Measurements from ENCODE around the gene PRMT5. TPM values are rescaled to one million over a fixed set of nuclear protein-coding genes. Genes with fewer than 3 reads are reported as not detected.

Gene PRMT5
- total RNA-seq, 1 donor from 2014 or later, result 91.1 TPM

DNA sequence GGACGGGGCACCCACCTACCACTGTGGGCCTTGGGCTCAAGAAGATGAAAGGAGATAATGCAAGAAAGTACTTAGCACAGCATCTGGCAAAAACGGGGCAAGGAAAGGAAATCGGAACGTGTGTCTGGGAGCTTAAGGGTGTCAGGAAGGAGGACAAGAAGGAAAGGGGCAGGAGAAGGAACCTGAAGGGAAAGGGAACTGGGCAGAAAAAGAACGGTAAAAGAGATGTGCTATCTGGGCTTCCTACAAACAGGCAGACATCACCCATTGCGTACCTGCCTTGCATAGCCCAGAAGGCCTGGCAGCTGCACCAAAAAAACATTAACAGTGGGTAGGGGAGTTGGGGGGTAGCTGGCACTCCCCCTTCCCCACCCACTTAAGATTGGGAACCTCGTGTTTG lies 47.1 kb downstream of the PRMT5 start:
- H3K4me3 ChIP-seq (ENCODE audit: low read depth, low read length), result no peak overlapping the region
- DNase-seq (ENCODE audit: low read depth) (no peak), FAIRE-seq (no peak)
- TF ChIP-seq, protein P1, sequence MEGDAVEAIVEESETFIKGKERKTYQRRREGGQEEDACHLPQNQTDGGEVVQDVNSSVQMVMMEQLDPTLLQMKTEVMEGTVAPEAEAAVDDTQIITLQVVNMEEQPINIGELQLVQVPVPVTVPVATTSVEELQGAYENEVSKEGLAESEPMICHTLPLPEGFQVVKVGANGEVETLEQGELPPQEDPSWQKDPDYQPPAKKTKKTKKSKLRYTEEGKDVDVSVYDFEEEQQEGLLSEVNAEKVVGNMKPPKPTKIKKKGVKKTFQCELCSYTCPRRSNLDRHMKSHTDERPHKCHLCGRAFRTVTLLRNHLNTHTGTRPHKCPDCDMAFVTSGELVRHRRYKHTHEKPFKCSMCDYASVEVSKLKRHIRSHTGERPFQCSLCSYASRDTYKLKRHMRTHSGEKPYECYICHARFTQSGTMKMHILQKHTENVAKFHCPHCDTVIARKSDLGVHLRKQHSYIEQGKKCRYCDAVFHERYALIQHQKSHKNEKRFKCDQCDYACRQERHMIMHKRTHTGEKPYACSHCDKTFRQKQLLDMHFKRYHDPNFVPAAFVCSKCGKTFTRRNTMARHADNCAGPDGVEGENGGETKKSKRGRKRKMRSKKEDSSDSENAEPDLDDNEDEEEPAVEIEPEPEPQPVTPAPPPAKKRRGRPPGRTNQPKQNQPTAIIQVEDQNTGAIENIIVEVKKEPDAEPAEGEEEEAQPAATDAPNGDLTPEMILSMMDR (IDR thresholded peaks at IDR 0.05; ENCODE audit: insufficient read depth, low read length, severe bottlenecking), result no peak
- H3K36me3 ChIP-seq (ENCODE audit: control insufficient read depth, insufficient read depth, low read length), result peaks cover 18% of the 10 kb centered on the region
- no peaks in the 10 kb centered on the region for H3K27me3 ChIP-seq (ENCODE audit: control insufficient read depth, insufficient read depth, low read length)

DNA sequence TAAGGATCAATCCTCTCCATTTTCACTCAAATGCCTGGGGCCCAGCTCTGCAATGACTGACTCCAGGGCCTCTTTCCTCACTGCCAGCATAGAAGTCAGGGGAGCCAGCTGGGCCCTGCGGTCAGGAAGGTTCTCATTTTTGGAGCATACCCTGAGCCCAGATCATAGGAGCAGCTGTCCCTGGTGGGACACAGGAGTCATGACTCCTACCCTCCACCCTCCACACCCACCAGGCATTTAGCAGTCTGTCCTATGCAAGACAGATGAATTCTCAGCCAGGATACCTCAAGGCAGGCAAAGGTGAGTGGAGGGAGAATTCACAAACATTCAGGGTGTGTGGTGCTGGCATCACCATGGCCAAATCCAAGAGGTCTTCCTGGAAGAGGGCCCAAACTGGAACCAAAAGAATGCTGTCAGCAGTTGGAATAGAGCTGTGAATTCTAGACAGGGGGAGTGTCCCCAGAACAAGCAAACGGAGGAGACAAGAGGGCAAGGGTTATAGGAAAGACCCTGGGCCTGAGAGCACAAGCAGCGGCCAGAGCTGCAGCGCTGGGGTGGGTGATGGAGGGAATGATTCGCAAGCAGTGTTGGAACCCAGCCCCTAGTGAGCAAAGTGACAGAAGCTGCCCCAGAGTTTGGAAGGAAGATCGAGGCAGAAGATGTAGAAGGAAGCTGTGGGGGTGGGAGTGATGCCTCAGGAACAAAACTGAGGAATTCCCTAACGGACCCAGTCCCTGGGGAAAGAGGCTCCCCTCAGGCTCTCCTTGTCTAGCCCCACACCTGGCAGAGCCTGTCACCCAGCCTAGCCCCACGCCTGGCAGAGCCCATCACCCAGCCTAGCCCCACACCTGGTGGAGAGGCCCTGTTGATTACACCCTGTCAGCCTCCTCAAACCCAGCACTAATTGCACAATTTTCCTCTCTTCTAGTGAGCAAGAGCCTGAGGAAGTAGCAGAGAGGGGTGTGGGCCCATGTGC lies 50.6 kb downstream of the PRMT5 start:
- peaks cover 45% of the 10 kb centered on the region for H3K36me3 ChIP-seq (ENCODE audit: control insufficient read depth, insufficient read depth, low read length)
- no peaks in the 10 kb centered on the region for H3K27me3 ChIP-seq (ENCODE audit: control insufficient read depth, insufficient read depth, low read length)
- TF ChIP-seq, protein P1 (IDR thresholded peaks at IDR 0.05; ENCODE audit: insufficient read depth, low read length, severe bottlenecking), result no peak
- DNase-seq (ENCODE audit: low read depth) (no peak), FAIRE-seq (no peak)
- H3K4me3 ChIP-seq (ENCODE audit: low read depth, low read length), result no peak overlapping the region

DNA sequence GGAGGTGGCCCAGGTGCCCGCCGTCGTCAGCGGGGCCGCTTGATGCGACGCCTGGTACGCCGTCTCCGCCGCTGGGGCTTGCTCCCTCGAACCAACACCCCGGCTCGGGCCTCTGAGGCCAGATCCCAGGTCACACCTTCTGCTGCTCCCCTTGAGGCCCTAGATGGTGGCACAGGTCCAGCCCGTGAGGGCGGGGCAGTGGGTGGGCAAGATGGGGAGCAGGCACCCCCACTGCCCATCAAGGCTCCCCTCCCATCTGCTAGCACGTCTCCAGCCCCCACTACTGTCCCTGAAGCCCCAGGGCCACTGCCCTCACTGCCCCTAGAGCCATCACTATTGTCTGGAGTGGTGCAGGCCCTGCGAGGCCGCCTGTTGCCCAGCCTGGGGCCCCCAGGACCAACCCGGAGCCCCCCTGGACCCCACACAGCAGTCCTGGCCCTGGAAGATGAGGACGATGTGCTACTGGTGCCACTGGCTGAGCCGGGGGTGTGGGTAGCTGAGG lies 52.1 kb downstream of the PRMT5 start:
- Histone ChIP-seq H3K27me3 (ENCODE audit: control insufficient read depth, insufficient read depth, low read length) (no peaks in the 10 kb centered on the region), H3K4me3 (ENCODE audit: low read depth, low read length) (no peak overlapping the region), H3K36me3 (ENCODE audit: control insufficient read depth, insufficient read depth, low read length) (peaks cover 49% of the 10 kb centered on the region)
- TF ChIP-seq, protein P1 (IDR thresholded peaks at IDR 0.05; ENCODE audit: insufficient read depth, low read length, severe bottlenecking), result no peak
- FAIRE-seq, result no peak
- no peak for DNase-seq (ENCODE audit: low read depth)

DNA sequence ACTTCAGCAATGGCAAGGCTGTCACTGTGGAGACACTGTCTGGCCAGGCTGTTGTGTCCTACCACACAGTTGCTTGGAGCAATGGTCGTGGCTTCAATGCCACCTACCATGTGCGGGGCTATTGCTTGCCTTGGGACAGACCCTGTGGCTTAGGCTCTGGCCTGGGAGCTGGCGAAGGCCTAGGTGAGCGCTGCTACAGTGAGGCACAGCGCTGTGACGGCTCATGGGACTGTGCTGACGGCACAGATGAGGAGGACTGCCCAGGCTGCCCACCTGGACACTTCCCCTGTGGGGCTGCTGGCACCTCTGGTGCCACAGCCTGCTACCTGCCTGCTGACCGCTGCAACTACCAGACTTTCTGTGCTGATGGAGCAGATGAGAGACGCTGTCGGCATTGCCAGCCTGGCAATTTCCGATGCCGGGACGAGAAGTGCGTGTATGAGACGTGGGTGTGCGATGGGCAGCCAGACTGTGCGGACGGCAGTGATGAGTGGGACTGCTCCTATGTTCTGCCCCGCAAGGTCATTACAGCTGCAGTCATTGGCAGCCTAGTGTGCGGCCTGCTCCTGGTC lies 53.3 kb downstream of the PRMT5 start:
- peaks cover 49% of the 10 kb centered on the region for H3K36me3 ChIP-seq (ENCODE audit: control insufficient read depth, insufficient read depth, low read length)
- FAIRE-seq (no peak), DNase-seq (ENCODE audit: low read depth) (no peak)

DNA sequence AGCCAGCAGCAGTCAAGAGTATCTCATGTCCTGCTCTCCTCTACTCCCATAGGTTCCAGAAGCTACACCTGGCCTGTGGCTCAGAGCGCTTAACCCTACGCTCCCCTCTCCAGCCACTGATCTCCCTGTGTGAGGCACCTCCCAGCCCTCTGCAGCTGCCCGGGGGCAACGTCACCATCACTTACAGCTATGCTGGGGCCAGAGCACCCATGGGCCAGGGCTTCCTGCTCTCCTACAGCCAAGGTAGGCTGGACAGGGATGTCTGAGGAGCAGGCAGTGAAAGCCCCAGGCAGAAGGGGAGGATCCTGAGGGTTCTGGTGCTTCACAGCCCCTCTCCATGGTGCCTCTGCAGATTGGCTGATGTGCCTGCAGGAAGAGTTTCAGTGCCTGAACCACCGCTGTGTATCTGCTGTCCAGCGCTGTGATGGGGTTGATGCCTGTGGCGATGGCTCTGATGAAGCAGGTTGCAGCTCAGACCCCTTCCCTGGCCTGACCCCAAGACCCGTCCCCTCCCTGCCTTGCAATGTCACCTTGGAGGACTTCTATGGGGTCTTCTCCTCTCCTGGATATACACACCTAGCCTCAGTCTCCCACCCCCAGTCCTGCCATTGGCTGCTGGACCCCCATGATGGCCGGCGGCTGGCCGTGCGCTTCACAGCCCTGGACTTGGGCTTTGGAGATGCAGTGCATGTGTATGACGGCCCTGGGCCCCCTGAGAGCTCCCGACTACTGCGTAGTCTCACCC lies 54.0 kb downstream of the PRMT5 start:
- no peak for FAIRE-seq

More for the DNA sequence above, 53.3 kb downstream of the PRMT5 start:
- Histone ChIP-seq H3K4me3 (ENCODE audit: low read depth, low read length) (no peak overlapping the region), H3K27me3 (ENCODE audit: control insufficient read depth, insufficient read depth, low read length) (no peaks in the 10 kb centered on the region)
- TF ChIP-seq, protein P1 (IDR thresholded peaks at IDR 0.05; ENCODE audit: insufficient read depth, low read length, severe bottlenecking), result no peak

More for the DNA sequence above, 54.0 kb downstream of the PRMT5 start:
- no peak for DNase-seq (ENCODE audit: low read depth)
- H3K36me3 ChIP-seq (ENCODE audit: control insufficient read depth, insufficient read depth, low read length), result peaks cover 49% of the 10 kb centered on the region
- no peaks in the 10 kb centered on the region for H3K27me3 ChIP-seq (ENCODE audit: control insufficient read depth, insufficient read depth, low read length)
- TF ChIP-seq, protein P1 (IDR thresholded peaks at IDR 0.05; ENCODE audit: insufficient read depth, low read length, severe bottlenecking), result no peak
- H3K4me3 ChIP-seq (ENCODE audit: low read depth, low read length), result no peak overlapping the region
